Non-pigmented ciliary epithelial cell (primary cell): ENCODE measurements around the gene SPIRE1.

ENCODE experiments used
- DNase-seq: peaks from one replicate; pipeline ENCODE4 v3.0.0-alpha.2; 2010; ENCODE audit warnings: low read depth

The SPIRE1 gene

DNA sequence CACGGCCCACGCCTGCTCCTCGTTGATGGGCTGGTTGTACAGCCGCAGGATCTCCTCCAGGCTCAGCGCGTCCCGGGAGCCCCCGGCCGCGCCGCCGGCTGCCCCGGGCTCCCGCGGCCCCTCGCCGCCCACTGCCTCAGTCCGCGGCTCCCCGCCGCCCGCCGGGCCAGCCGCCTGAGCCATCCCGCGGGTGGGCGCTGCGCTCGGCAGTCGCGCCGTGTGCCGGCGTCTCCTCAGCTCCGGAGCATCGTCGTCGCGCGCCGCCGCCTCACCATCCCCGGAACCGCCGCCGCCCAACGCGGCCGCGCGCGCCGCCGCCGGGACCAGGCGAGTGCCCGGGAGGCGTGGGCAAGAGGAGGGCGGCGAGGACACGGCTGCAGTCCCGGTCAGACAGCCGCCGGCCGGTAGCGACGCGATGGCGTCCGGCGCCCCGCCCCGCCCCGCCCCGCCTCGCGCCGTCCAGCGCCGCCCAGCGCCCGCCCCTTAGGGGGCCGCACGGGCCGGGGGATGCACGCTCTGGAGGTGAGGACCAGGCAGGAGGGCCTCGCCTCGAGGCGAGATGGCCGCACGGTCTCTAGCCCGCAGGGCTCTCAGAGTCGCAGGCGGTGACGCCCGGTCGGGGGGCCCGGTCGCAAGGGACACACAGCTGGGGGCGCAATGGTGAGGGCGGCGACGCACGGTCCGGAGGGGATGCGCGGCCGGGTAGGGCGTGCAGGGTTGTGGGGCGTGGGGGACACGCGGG is at the start of gene SPIRE1:
Gene SPIRE1, minus strand, starts transcription at position 424 of the 742 bp plus-strand sequence. Its CDS starts 241 bp downstream, at position 183.
- no peak for DNase-seq

- DNase-seq = no peak
Observed at GRCh38 chr18:12703664-12704063, 45.8 kb upstream of the SPIRE1 start.

GRCh38 chr18:12703096-12703567 is 45.2 kb upstream of the SPIRE1 start:
- no peak for DNase-seq

DNA sequence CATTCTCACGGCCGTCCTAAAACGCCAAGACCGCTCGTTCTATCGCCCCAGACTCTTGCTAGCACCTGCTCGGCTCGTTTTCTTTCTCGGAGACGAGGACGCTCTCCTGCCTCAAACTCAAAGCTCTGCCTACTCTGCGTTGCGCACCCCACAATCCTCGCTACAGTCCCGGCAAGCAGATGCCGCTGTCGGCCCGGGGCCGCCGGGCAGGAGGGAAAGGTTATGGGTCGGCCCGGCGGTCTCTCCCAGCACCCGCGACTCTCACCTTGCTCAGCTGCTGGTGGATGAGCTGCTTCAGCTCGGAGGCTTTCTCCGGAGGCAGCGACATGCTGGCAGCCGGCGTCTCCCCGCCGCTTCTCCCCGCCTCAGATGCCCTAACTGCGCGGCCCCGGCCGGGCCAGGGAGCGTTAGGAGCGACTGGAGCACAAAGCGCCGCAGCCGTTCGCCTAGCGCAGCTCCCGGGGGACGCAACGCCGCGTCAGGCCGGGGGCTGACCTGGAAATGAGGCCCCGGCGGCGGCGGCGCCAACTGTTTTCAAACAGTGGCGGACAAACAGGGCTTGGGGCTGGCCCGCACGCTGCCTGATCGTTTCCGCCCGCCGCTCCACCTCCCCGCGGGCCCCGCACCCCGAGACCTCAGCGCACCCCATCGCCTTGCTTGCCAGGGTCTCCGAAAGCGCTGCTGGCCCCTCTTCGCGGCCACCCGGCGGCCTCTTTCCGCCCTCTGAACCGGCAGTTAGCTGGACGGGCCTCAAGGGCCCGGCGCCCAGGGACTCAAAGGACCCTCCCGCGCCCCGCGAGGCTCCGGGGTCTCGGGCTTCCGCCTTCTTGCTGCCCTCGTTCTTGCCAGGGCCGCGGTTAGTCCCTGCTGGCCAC is 44.6 kb upstream of the SPIRE1 start, which contains the start of the genes CEP76 and PSMG2:
Gene CEP76, minus strand, starts transcription at position 503 of the 875 bp plus-strand sequence. Its CDS starts 175 bp downstream, at position 328.
Gene PSMG2, plus strand, starts transcription at position 822 of the 875 bp plus-strand sequence. CDS start 66 bp downstream, outside the sequence.
- no peak for DNase-seq

GRCh38 chr18:12701161-12701560 is 43.3 kb upstream of the SPIRE1 start:
- DNase-seq = no peak

GRCh38 chr18:12699747-12700146 is 41.8 kb upstream of the SPIRE1 start:
- DNase-seq = no peak

- no peak for DNase-seq
Observed at GRCh38 chr18:12694032-12694431, 36.1 kb upstream of the SPIRE1 start.

- DNase-seq = no peak
Observed at GRCh38 chr18:12692206-12692605, 34.3 kb upstream of the SPIRE1 start.

DNA sequence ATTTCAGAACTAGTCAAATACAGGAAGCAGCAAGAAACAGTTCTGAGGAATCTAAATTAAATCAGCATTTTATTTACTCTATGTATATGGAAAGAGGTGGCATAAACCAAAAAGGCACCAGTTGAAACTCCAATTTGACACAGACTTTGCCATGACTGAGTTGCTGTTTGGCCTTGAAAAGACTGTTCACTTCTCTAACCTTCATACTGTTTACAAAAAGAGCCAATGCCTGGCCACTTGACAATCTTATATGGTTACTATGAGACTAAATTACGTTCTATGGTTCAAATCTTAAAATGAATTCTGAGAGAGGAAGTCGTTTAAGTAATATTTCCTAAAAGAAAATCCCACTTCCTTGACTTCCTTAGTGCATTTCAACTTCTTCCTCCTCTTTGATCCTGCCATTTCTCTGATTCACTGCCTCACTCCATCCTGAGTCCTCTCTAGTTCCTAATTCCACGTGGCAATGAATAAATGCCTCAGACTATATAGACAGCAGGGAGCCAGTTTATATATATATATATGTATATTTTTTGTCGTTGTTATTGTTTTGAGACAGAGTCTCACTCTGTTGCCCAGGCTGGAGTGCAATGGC is 31.4 kb upstream of the SPIRE1 start:
- DNase-seq = no peak

GRCh38 chr18:12686100-12686499 is 28.2 kb upstream of the SPIRE1 start:
- DNase-seq = no peak

- no peak for DNase-seq
Observed at GRCh38 chr18:12679183-12679786, 21.4 kb upstream of the SPIRE1 start.

- DNase-seq = no peak
Observed at GRCh38 chr18:12668041-12668440, 10.1 kb upstream of the SPIRE1 start.

DNA sequence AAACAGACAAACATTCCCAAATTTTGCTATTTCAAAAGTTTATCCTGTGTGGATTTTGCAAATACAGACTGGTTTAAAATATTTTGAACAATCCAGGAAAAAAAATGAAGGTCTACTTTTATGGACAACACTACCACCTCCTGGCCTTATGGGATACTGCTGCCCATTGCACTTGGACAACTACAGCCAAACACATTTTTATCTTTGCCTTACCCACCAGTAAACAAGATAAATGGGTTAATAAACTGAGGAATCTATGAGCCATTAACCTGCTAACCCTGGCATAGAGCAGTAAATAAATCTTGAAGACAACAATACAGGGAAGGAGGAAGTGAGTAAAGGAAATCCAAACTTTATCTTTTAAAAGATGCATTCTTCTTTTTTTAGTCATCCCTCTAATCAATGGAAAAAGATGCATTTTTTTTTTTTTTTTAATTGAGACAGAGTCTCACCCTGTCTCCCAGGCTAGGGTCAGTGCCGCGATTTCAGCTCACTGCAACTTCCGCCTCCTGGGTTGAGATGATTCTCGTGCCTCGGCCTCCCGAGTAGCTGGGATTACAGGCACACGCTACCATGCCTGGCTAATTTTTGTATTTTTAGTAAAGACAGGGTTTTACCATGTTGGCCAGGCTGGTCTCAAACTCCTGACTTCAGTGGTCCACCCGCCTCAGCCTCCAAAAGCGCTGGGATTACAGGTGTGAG is 2.1 kb upstream of the SPIRE1 start:
- no peak for DNase-seq

GRCh38 chr18:12658426-12659138 is 675 bp upstream of the SPIRE1 start:
- no peak for DNase-seq

GRCh38 chr18:12656938-12657683 is 796 bp downstream of the SPIRE1 start:
- DNase-seq = no peak

- no peak for DNase-seq
Observed at GRCh38 chr18:12656605-12656937, 1.3 kb downstream of the SPIRE1 start.

GRCh38 chr18:12654971-12655370 is 2.9 kb downstream of the SPIRE1 start:
- no peak for DNase-seq

GRCh38 chr18:12652861-12653401 is 5.0 kb downstream of the SPIRE1 start:
- DNase-seq = no peak

DNA sequence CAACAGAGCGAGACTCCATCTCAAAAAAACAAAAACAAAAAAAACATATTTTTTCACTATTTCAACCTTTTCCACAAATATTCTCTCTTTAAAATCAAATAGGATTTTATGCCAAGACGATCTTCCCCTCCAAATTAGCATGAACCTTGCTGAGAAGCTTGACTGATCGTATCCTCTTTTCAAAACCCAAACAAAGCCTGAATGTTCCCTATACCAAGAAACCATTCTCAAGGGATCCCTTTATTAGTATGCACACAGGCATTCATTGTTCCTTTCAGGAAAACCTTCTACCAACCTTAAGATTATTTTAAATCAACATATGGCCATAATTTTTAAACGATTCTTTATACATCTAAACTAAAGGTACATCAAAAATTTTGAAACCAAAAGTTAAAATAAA is 6.3 kb downstream of the SPIRE1 start:
- no peak for DNase-seq

DNA sequence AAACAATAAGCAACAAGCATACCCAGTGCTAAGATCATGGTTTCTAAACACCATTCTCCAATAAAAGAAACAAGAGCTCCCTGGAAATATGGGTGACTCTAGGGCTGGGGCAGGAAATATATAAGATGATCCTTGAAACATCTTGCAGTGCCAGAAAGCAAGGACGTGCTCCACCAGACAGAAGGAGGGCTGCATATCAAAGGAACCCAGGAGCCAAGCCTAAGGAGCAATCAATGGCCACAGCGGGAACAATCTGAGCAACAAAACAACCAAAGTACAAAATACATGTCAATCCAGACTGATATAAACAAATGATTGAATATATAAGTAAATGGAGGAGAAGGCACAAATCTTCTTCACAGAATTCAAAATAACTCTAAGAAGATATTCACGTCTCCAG is 10.1 kb downstream of the SPIRE1 start:
- DNase-seq = no peak
